GM18870 (cell line): ENCODE results near the gene HORMAD1.
"Not testable (repeated sequence)": the region's sequence is repeated elsewhere in the genome, so short reads cannot be mapped to it uniquely, and the experiment has no call there.

ENCODE experiments used
- ATAC-seq: cut with Tn5 transposase; IDR thresholded peaks from one replicate; pipeline ENCODE4 v1.9.1; 2021; ENCODE audit warnings: moderate library complexity; ENCODE audit not compliant: unreplicated experiment

HORMAD1 gene

GRCh38 chr1:150696995-150697927 is 23.4 kb downstream of the HORMAD1 start, which contains the start of gene GOLPH3L:
GOLPH3L (minus strand) TSS chr1:150697154; CDS start chr1:150694838, 2,316 bp downstream.
- peak; percentile 98 for ATAC-seq

- no peak for ATAC-seq
These were observed 24.1 kb downstream of the HORMAD1 start for GRCh38 chr1:150696590-150696989.

GRCh38 chr1:150696162-150696561 is 24.5 kb downstream of the HORMAD1 start:
- ATAC-seq: no peak

GRCh38 chr1:150695561-150695960 is 25.1 kb downstream of the HORMAD1 start:
- ATAC-seq: no peak

GRCh38 chr1:150692720-150693119 is 28.0 kb downstream of the HORMAD1 start:
- ATAC-seq: no peak

DNA sequence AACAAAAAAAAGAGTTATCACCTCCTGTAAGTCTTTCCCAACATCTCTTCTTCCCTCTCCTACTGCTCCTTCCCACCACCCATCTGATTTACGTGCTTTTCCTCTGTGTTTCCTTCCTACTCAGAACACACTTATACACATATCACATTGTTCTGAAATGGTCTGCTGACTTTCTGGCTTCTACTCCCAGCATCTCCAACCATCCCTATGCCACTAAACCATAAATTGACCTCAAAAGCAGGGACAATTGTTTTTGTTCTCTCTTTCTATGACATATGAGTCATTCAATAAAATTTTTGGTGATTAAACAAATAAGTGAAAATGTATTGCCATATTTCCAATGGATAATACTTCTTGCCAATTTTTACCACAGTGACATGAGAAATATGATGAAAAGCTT is 31.9 kb downstream of the HORMAD1 start:
- no peak for ATAC-seq

DNA sequence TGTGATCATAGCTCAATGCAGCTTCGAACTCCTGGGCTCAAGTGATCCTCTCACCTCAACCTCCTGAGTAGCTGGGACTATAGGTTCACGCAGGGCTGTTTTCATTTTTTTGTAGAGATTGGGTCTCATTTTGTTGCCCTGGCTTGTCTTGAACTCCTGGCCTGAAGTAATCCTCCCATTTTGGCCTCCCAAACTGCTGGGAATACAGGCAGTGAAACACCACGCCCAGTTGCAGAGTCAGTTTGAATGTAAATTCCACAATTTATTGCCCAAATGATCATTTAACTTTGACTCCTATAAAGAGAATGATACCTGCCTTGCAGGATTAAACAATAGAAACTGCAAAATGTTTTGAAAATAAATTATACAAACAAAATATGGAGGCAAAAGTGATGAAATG is 34.4 kb downstream of the HORMAD1 start:
- ATAC-seq: no peak

- no peak for ATAC-seq
These were observed 36.8 kb downstream of the HORMAD1 start for GRCh38 chr1:150683914-150684313.

GRCh38 chr1:150678988-150679387 is 41.7 kb downstream of the HORMAD1 start:
- ATAC-seq: no peak

DNA sequence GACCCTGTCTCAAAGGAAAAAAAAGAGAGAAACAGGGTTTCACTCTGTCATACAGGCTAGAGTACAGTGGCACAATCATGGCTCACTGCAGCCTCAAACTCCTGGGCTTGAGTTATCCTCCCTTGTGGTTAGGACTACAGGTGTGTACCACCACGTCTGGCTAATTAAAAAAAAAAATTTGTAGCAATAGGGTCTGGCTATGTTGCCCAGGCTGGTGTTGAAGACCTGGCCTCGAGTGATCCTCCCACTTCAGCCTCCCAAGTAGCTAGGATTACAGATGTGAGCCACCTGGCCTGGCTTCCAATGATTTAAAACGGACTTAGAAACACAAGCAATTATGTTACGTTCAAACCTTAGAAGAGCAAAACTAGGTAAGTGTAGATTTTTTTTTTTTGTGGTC is 45.8 kb downstream of the HORMAD1 start:
- ATAC-seq: no peak

- ATAC-seq: no peak
These were observed 57.4 kb downstream of the HORMAD1 start for GRCh38 chr1:150663321-150663720.

- no peak for ATAC-seq
These were observed 57.9 kb downstream of the HORMAD1 start for GRCh38 chr1:150662811-150663210.

DNA sequence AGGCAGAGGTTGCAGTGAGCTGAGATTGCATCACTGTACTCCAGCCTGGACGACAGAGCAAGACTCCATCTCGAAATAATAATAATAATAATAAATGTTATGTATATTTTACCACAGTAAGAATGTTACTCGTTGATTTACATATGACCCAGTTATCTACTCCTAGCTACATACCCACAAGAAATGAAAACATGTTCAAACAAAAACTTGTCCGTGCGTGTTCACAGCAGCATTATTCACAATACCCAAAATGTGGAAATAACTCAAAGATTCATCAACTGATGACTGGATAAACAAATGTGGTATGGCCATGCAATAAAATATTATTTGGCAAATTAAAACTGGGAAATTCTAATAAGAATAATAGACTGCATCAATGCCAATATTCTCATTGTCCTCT is 59.5 kb downstream of the HORMAD1 start:
- ATAC-seq: no peak

DNA sequence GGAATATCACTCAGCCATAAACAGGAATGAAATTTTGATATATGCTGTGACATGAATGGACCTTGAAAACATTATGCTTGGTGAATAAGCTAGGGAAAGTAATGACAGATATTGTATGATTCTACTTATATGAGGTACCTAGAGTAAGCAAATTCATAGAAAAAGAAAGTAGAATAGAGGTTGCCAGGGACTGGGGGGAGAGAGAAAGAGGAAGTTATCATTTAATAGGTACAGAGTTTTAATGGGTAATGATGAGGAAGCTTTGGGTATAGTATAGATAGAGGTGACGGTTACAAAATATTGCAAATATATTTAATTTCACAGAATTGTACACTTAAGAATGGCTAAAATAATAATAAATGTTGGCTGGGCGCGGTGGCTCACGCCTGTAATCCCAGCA is 60.1 kb downstream of the HORMAD1 start:
- ATAC-seq: no peak

- ATAC-seq: not testable (repeated sequence)
These were observed 63.6 kb downstream of the HORMAD1 start for GRCh38 chr1:150657064-150657463.

- ATAC-seq: not testable (repeated sequence)
These were observed 66.1 kb downstream of the HORMAD1 start for GRCh38 chr1:150654635-150655034.

DNA sequence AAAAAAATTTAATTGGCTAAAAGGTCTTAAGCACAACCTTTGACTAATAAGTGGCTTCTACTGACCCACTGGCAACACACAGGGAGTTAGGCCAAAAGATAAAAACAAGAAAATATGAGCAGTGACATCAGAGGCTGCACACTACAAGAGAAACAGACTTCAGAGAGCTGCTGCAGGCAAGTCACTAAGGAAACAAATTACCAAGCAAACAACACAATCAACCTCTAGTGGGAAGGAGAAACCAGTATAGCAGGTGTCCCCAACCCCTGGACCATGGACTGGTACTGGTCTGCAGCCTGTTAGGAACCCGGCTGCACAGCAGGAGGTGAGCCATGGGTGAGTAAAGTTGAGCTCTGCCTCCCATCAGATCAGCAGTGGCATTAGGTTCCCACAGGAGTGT is 70.5 kb downstream of the HORMAD1 start:
- ATAC-seq: no peak

DNA sequence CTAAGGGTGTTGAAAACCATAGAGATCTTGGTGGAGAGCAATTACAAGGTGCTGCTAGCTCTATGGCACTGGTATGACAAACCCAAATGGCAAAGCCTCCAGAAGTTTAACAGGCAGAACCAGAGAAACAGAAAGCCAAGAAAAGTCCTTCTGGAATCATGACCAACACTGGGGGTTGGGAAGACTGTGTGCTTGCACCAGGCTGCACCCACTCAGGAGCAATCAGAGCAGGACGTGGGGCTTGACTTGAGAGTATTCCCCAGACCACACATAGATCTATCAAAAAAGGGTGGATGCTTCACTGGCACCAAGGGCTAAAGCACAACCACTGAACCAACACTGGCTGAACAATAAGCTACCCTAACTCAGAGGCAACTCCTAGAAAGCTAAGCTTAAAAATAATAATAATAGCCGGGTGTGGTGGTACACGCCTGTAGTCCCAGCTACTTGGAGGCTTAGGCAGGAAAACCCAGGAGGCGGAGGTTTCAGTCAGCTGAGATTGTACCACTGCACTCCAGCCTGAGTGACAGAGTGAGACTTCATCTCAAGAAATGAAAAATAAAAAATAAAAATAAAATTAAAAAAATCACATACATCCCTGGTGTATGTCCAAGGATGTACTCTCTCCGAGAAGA is 71.1 kb downstream of the HORMAD1 start:
- ATAC-seq: no peak
